Effector memory CD4-positive, alpha-beta T cell (primary cell): ENCODE data around the gene UROS.

ENCODE experiments used
- DNase-seq, 3 donors: peaks; one replicate each; pipeline ENCODE4 v3.0.0-alpha.2; 2020
- H3K27ac ChIP-seq: 2 replicates; pipeline ENCODE4 v1.7.0; 2013; ENCODE audit warnings: mild to moderate bottlenecking, low read length, moderate library complexity; ENCODE audit not compliant: insufficient read depth, poor library complexity, severe bottlenecking
- H3K27me3 ChIP-seq: replicated peaks from 2 replicates; pipeline ENCODE4 v1.7.0; 2013; ENCODE audit warnings: mild to moderate bottlenecking, low read length; ENCODE audit not compliant: insufficient read depth, control insufficient read depth, poor library complexity, severe bottlenecking
- H3K36me3 ChIP-seq: 2 replicates; pipeline ENCODE4 v1.7.0; 2013; ENCODE audit warnings: mild to moderate bottlenecking, low read length, moderate library complexity; ENCODE audit not compliant: control insufficient read depth, insufficient read depth
- H3K4me1 ChIP-seq: 2 replicates; pipeline ENCODE4 v1.7.0; 2013; ENCODE audit warnings: low read length, mild to moderate bottlenecking; ENCODE audit not compliant: control insufficient read depth, insufficient read depth, poor library complexity, severe bottlenecking
- H3K4me3 ChIP-seq: 2 replicates; pipeline ENCODE4 v1.7.0; 2013; ENCODE audit warnings: low read length, low read depth, mild to moderate bottlenecking; ENCODE audit not compliant: insufficient read depth, poor library complexity, severe bottlenecking
- H3K9me3 ChIP-seq: 2 replicates; pipeline ENCODE4 v1.7.0; 2013; ENCODE audit warnings: mild to moderate bottlenecking, low read length, moderate library complexity; ENCODE audit not compliant: control insufficient read depth
- total RNA-seq, 3 donors: gene quantifications; one replicate each; lab custom pipeline; 2026; lab: John Stamatoyannopoulos, UW

The UROS gene
- 17.8 to 27.7 (median 26.1) reads per million in 3 donors for total RNA-seq

- Histone ChIP-seq H3K9me3 (no peaks in the 10 kb centered on the region), H3K4me1 (peaks cover 11% of the 10 kb centered on the region), H3K36me3 (peaks cover 13% of the 10 kb centered on the region), H3K27me3 (no peaks in the 10 kb centered on the region), H3K4me3 (peak within 1 kb of the TSS; percentile 76), H3K27ac (peak within 1 kb of the TSS; percentile 94)
- peak; percentile 82 to 90 (median 82) for DNase-seq
Observed at GRCh38 chr10:125822878-125823662, at the start of gene UROS, which contains the start of gene BCCIP. TSS of gene UROS (minus strand) at chr10:125823258. CDS start at chr10:125816499, 6,759 bp downstream. TSS of gene BCCIP (plus strand) at chr10:125823546. CDS start at chr10:125823558, 12 bp downstream.

GRCh38 chr10:125871338-125871737, 48.3 kb upstream of the UROS start:
- no peak for DNase-seq
- no peaks in the 10 kb centered on the region for H3K4me1 ChIP-seq
- H3K27me3 ChIP-seq, result no peaks in the 10 kb centered on the region
- H3K9me3 ChIP-seq, result peaks cover 4% of the 10 kb centered on the region
- no peak overlapping the region for H3K27ac ChIP-seq
- no peak overlapping the region for H3K4me3 ChIP-seq
- peaks cover 7% of the 10 kb centered on the region for H3K36me3 ChIP-seq

- Histone ChIP-seq H3K4me3 (no peak overlapping the region), H3K4me1 (no peaks in the 10 kb centered on the region), H3K9me3 (no peaks in the 10 kb centered on the region), H3K36me3 (peaks cover 9% of the 10 kb centered on the region), H3K27me3 (no peaks in the 10 kb centered on the region), H3K27ac (no peak overlapping the region)
- no peak for DNase-seq
Observed at GRCh38 chr10:125868372-125868975, 45.4 kb upstream of the UROS start.

- no peaks in the 10 kb centered on the region for H3K27me3 ChIP-seq
- H3K9me3 ChIP-seq, result no peaks in the 10 kb centered on the region
- no peak overlapping the region for H3K4me3 ChIP-seq
- no peaks in the 10 kb centered on the region for H3K4me1 ChIP-seq
- DNase-seq, result no peak
- no peak overlapping the region for H3K27ac ChIP-seq
- peaks cover 9% of the 10 kb centered on the region for H3K36me3 ChIP-seq
Observed at GRCh38 chr10:125866421-125867029, 43.5 kb upstream of the UROS start.

- H3K27ac ChIP-seq, result no peak overlapping the region
- H3K27me3 ChIP-seq, result no peaks in the 10 kb centered on the region
- no peaks in the 10 kb centered on the region for H3K9me3 ChIP-seq
- no peaks in the 10 kb centered on the region for H3K4me1 ChIP-seq
- no peak for DNase-seq
- H3K4me3 ChIP-seq, result no peak overlapping the region
- peaks cover 9% of the 10 kb centered on the region for H3K36me3 ChIP-seq
Observed at GRCh38 chr10:125865120-125865519, 42.1 kb upstream of the UROS start.

- H3K4me1 ChIP-seq, result no peaks in the 10 kb centered on the region
- no peaks in the 10 kb centered on the region for H3K9me3 ChIP-seq
- peaks cover 7% of the 10 kb centered on the region for H3K36me3 ChIP-seq
- no peak overlapping the region for H3K4me3 ChIP-seq
- no peaks in the 10 kb centered on the region for H3K27me3 ChIP-seq
- no peak for DNase-seq
- H3K27ac ChIP-seq, result no peak overlapping the region
Observed at GRCh38 chr10:125859128-125859817, 36.2 kb upstream of the UROS start.

- no peak overlapping the region for H3K4me3 ChIP-seq
- H3K9me3 ChIP-seq, result no peaks in the 10 kb centered on the region
- H3K36me3 ChIP-seq, result peaks cover 7% of the 10 kb centered on the region
- no peak overlapping the region for H3K27ac ChIP-seq
- DNase-seq, result no peak
- H3K4me1 ChIP-seq, result no peaks in the 10 kb centered on the region
- no peaks in the 10 kb centered on the region for H3K27me3 ChIP-seq
Observed at GRCh38 chr10:125857185-125857760, 34.2 kb upstream of the UROS start.

GRCh38 chr10:125852487-125852886, 29.4 kb upstream of the UROS start:
- no peak for DNase-seq
- Histone ChIP-seq H3K4me1 (no peaks in the 10 kb centered on the region), H3K27ac (no peak overlapping the region), H3K4me3 (no peak overlapping the region), H3K9me3 (no peaks in the 10 kb centered on the region), H3K27me3 (no peaks in the 10 kb centered on the region), H3K36me3 (peaks cover 14% of the 10 kb centered on the region)

- Histone ChIP-seq H3K4me1 (no peaks in the 10 kb centered on the region), H3K27me3 (no peaks in the 10 kb centered on the region), H3K27ac (no peak overlapping the region), H3K4me3 (no peak overlapping the region), H3K36me3 (peaks cover 14% of the 10 kb centered on the region), H3K9me3 (no peaks in the 10 kb centered on the region)
- no peak for DNase-seq
Observed at GRCh38 chr10:125850766-125851731, 28.0 kb upstream of the UROS start.
